MM.1S (cell line): Measurements from ENCODE around the gene TMCO4.

Source experiments
- EZH2 ChIP-seq: fragments of 300-600 bp; sonication (generic); optimal IDR thresholded peaks from 2 replicates; pipeline ENCODE3; 2017; ENCODE audit warnings: low read depth, mild to moderate bottlenecking, antibody characterized with exemption, low read length, mixed read lengths
- EZH2phosphoT487 ChIP-seq: fragments of 300-600 bp; sonication (generic); IDR thresholded peaks from 2 replicates; pipeline ENCODE4 v1.6.1; 2018; ENCODE audit warnings: antibody characterized with exemption, low read length
- TF ChIP-seq, protein P1 (sequence below): fragments of 300-600 bp; sonication (generic); IDR thresholded peaks from 2 replicates; pipeline ENCODE4 v1.5.1; 2016; ENCODE audit warnings: antibody characterized with exemption, low read length, mixed read lengths

DNA sequence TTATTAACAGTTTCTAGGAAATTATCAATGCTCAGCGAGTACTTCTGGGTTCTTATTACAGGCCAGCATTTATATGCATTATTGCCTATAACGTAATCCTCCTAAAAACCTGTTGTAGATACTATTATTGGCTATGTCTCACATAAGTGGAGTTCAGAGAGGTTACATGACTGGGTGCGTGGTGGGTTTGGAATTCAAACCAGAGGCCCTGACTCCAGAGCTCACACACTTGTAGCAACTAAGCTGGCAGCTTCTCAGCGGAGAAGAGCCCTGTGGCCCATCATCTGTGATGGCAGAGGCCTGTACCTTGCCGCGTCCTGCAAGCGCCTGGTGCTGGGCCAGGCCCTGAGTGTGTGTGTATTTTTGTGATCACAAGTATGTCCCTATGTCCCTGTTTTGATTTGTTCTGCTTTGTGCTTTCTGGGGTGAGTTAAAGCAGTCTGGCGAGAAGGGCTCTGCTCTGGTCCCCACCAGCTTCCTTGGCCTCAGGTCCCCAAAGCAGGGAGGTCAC is 68.3 kb downstream of the TMCO4 start:
- TF ChIP-seq, protein P1, sequence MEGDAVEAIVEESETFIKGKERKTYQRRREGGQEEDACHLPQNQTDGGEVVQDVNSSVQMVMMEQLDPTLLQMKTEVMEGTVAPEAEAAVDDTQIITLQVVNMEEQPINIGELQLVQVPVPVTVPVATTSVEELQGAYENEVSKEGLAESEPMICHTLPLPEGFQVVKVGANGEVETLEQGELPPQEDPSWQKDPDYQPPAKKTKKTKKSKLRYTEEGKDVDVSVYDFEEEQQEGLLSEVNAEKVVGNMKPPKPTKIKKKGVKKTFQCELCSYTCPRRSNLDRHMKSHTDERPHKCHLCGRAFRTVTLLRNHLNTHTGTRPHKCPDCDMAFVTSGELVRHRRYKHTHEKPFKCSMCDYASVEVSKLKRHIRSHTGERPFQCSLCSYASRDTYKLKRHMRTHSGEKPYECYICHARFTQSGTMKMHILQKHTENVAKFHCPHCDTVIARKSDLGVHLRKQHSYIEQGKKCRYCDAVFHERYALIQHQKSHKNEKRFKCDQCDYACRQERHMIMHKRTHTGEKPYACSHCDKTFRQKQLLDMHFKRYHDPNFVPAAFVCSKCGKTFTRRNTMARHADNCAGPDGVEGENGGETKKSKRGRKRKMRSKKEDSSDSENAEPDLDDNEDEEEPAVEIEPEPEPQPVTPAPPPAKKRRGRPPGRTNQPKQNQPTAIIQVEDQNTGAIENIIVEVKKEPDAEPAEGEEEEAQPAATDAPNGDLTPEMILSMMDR = no peak
- TF ChIP-seq EZH2phosphoT487 (no peak), EZH2 (no peak)
